NCI-H226 (cell line): ENCODE results near the gene TASOR2.

Source experiments
- DNase-seq: peaks from one replicate; pipeline ENCODE4 v3.0.0-alpha.2; 2015

Gene TASOR2

DNA sequence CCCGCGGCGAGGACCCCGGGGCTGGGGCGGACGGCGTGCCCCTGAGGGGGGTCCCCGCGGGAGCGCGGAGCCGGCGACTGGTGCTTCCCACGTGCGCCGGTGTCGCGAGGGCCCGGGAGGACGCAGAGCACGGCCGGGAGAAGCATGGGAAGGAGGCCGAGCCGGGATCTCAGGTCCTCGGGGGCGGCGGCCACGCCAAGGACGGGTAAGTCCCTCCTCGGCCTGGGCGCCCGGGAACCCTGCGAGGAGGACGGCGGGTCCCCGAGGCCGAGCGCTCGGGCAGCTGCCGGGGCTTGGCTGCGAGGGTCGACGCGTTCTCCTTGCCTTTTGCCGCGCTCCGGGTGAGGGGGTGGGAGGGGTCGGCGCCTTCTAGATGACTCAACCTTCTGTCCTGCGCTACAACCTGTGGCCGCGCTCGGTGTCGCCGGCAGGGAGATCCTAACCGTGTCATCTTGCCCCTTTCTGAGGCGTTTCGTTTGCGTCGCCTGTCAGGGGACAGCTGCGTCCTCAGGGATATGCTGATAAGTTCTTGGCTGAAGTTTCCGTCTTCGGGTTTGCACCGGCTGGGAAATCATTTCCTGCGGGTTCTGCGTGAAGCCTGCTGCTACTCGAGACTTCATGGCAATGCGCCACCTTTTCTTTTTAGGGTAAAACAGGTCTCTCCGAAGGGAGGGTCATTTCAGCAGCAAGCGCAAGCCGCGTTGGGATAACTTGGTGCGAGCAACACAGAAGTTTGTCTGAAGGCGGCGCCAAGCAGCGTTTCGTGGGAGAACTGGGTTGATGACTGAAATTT lies 529 bp downstream of the TASOR2 start:
- DNase-seq, result peak; percentile 43

DNA sequence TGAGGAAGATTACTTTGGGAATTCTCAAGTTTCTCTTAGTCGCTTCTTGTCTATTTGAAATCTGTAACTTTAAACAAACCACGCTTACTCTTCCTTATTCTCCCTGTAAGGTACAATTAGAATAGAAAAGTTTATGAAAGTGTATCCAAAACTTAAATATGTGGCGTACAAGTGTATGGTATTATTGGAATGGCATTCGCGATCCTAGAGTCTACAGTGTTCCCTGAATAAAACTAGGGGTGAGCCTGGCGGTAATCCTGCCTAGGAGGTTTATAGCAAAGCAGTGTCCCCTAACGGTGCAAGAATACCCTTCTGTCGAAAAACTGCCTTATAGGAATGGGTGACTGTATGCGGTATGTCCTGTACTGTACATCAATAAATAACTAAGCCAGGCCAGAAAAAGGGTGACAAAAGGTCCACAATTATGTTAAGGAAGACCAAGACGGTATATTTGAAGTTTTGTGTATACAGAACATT lies 1.2 kb downstream of the TASOR2 start:
- DNase-seq, result no peak

DNA sequence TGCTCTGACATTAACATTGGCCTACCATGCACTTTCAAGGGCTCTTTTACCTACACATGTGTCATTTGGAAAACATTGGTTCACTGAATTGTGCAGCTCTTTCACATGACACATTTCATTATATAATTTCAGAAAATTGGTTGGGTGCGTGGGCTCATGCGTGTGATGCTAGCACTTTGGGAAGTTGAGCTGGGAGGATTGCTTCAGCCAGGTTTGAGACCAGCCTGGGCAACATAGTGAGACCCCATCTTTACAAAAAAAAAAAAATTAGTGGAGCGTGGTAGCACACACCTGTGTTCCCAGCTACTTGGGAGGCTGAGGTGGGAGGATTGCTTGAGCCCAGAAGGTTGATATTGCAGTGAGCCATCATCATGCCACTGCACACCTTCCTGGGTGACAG lies 3.9 kb downstream of the TASOR2 start:
- DNase-seq, result no peak

DNA sequence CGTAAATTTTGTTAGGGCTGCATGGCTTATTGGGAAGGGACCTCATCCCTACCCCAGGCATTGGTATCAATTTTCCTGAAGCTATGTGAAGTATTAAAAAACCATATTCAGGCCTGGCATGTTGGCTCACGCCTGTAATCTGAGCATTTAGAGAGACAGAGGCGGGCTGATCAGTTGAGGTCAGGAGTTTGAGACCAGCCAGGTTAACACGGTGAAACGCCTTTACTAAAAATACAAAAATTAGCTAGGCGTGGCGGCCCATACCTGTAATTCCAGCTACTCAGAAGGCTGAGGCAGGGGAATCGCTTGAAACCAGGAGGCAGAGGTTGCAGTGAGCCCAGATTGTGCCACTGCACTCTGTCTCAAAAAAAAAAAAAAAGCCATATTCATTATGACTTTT lies 7.1 kb downstream of the TASOR2 start:
- no peak for DNase-seq

DNA sequence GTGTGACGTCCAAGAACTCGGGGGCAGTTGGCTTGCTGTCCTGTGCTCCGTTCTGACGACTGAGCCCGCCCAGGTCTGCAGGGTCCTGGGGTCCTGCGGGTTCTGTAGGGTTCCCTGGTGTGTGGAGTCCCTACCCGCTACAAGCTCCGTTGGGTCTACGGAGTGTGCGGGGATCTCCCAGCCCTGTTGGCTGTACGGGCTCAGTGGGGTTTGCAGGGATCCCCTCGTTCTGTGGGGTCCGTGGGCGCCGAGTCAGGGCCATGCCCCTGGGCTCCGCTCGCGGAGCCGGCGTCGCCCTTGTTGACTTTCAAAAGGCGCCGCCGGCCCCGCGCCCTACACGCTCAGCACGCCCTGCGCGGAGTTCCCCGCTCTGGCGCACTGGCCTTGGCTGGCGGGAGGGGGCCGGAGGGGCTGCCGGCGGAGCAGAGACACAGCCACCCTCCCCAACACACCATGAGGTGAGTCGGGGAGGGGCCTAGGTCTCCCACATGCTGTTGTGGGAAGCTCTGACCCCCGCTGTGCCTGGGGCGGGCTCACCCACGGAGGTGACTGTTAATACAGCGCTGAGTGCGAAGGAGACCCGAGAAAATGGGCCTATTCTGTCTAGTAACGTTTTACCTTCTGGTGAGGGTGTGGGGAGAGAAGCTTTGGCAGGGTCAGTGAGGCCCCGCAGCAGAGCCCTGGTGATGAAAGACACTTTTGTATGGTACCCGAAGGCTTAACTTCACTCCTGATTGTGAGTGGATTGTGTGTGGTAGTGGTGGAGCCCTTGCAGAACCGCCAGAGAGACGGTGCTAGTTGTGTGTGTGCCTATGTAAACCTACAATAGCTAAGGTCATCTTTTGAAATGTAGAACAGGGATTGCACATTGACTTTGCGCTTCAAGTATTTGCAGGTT lies 8.1 kb downstream of the TASOR2 start:
- DNase-seq, result no peak

DNA sequence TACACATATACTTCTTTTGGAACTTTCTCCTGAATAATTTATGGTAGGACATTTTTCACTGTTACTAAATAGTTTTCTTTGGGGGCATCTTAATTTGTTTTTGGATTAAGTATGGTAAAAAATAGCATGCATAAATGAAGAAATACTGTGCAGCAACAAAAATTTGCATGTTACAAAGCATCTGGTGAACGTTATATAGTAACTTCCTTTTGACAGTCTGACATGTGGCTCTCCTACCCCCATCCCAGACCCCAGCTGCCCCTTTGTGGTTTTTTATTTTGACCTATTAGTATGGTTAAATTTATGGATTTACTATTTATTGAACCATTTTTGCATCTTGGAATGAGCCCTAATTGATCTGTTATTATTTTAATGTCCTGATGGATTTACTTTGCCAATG lies 9.9 kb downstream of the TASOR2 start:
- DNase-seq, result no peak

DNA sequence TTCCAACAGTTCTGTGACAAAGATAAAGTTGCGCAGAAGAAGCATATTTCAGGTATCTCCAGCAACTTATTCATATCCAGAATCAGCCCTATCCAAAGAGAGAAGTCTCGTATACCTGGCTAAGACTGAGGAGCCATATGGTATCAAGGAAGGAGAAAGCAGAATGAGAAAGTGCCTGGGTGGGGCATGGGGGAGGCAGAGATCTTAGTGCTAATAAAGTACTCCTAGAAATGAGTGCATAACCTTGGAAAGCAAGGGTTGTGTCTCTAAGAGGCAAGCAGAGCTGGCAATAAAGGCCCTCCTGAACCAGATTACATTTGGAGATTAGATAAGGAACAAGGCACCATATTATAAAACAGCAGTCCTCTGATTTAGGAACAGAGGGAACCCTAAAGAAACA lies 12.7 kb downstream of the TASOR2 start:
- no peak for DNase-seq

DNA sequence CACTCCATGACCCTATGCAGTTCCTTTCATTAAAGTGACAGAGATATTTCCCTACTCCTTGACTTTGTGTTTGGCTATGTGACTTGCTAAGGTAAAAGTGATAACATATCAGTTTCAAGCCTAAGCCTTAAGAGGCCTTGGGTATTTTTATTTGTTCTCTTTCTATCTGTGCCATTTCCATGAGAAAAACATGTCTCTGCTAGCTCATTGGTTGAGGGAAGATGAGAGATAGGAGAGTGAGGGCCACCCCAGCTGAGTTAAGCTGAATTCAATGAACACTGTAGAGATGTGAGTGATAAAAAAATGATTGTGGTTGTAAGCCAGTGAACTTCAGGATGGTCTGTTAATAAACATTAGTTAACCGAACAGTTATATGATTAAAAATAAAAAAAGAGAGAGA lies 13.4 kb downstream of the TASOR2 start:
- no peak for DNase-seq

DNA sequence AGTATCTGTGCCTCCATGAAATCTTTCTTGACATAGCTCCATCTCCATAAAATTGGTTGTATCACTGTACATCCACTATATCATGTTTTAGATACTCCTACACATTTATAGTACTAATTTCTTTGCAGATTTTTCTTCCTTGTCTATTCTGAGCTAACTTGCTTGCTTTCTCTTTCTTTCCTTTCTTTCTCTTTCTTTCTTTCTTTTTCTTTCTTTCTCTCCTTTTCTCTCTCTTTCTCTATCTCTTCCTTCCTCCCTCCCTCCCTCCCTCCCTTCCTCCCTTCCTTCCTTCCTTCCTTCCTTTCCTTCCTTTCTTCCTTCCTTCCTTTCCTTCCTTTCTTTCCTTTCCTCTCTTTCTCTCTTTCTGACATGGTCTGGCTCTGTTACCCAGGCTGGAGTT lies 23.7 kb downstream of the TASOR2 start:
- DNase-seq, result no peak

DNA sequence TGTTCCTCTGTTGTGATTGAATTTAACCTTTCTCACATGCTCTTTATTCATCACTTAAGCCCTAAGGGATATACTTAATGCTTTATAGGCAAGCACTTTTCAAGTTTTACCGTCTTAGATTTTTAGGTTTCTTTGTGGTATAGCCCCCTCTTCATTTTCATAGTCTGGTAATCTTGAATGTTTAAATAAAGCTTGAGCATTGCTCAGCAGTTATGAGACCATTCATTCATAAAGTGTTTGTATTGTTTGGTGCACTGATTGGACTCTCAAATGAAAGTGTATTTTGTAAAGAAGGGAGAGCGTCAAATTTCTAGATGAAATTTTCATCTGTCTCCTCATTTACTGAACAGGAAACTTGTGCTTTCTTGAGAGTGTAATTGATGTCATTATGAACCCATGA lies 25.2 kb downstream of the TASOR2 start:
- DNase-seq, result no peak

DNA sequence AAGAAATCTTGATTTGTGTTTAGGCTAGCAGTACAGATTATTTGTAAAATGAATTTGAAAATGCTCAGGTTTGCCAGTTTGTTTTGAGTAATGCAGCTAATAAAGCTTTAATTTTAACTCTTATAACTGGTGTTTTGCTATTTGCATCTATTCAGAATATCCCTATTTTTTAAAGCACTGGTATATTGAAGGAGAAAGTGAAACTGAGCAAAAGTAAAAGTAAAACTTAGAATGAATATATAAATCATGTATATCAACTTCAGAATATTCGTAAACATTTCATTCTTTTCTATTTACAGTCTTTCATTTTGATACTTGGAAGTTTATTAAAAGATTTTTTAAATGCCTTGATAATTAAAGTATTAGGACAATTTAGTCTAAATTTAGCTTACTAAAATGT lies 26.2 kb downstream of the TASOR2 start:
- no peak for DNase-seq

DNA sequence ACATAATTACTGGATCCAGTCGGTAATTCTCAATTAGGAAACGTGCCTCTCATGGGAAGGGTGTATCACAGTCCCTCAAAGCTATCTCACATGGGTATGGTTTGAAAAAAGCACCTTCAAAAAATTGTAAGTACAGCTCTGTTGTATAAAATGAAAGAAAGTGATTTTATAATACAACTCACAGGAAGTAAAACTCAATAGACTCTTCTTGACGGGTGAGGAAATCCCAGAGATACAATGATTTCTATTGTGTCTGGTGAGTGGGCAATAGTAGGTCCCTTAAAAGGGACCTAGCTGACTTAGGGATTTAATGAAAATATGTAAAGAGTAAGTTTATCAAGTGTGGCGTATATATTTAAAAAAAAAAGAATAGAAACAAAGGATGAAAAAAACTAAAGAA lies 27.0 kb downstream of the TASOR2 start:
- DNase-seq, result no peak

DNA sequence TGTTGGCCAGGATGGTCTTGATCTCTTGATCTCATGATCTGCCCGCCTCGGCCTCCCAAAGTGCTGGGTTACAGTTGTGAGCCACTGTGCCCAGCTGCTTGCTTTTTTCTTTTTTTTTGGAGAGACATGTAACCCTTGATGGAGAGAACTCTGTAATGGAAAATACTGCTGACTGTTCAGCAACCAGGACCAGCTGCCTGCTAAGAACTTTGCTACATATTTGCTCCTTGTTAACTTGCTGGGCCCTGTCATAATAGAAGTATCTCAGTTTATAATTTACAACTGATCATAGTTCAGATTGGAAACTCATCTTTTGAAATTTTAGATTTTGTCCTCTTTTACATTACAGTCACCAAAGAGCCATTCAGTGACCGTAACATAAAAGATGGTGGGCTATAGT lies 34.9 kb downstream of the TASOR2 start:
- no peak for DNase-seq

DNA sequence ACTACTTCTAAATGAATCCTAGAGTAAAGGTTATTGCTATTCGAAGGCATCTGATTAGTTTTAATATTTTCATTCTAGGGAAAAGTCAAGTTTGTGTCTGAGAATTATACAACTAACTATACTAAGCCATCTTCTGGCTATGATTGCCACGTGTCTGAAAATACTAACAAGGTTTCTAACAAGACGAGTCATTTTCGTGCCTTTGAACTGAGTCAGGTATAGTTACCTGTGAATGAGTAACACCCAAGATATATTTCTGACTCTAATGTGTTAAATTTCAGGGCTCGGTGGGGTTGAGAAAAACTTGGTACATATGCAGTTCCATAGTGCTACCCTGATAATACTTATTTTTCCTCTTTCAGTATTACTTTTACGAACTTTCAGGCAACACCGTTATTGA lies 35.5 kb downstream of the TASOR2 start:
- no peak for DNase-seq

DNA sequence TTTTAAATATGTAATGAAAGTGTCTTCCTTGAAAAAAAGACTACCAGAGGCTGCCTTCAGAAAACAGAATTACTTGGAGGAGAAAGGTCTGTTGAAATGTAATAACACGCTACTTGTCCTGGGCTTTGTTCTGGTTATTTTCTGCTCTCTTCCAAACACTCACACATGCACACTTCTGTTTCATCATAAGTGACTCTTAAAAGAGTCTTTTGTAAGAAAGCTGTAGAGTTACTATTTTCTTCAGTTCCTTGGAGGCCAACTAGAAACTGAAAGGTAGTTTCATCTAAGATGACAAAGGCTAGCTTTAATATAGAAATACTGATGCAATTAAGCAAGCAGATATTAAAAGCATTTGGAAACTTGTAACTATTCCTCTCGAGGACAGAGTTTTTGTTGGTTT lies 39.1 kb downstream of the TASOR2 start:
- no peak for DNase-seq

DNA sequence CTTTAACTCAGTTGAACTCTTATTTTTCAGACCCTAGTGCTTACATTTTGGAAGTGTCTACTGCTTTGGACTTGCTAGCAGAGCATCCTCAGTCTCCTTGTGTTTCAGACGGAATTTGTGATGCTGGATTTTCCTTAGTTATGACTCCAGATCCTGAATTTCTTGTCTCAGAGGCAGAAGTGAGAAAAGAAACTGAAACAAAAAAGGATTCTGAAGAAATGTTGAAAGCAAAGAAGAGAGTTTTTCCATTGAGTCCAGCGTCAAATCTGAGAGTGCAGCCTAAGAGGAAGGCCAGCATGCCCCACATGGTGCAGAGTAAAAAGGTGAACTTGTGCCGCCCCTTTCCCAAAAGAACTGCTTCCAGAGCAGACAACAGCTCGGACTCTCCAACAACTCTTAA lies 46.1 kb downstream of the TASOR2 start:
- DNase-seq, result no peak

DNA sequence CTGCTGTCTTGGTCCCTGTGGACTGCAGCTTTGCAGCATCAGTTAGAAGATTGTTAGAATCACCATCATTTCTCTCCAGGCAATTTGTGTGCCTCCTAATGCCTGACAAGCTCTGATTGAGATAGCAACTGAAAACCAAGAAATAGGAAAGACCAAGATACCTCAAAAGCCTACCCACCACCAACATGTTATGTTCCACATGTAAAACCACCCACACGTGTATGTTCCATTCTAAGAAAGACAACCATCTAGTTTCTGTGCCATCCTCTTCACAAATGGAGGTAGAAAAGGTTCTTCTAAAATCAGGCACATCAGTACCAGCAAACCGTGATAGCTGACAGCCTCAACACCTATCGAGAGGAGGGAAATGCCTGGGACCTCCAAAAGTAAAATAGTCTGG lies 46.9 kb downstream of the TASOR2 start:
- DNase-seq, result no peak

DNA sequence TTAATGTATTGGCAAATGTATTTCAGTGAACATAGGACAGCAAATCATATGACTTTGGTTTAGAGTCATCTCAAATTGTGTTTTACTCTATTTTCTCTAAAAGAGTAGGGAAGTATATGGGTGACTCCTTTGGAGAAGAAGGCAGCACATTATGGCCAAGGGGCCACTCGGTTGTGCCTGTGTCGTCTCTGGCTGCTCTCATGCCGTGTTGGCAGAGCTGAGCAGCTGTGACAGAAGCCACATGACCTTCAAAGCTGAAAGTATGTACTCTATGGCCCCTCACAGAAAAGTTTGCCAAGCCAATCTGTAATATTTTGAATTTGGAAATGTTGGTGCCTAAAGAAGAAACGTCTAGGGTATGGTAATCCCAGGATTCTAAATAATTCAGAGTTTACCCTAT lies 47.5 kb downstream of the TASOR2 start:
- no peak for DNase-seq
